Myocyte (in vitro differentiated cells): ENCODE measurements around the gene POLR1D. TPM values are rescaled to one million over a fixed set of nuclear protein-coding genes. Genes with fewer than 3 reads are reported as not detected.
A peak's percentile ranks its signal among the peaks of the same experiment; 100 is the strongest.

Experiments used
- DNase-seq: peaks from one replicate; pipeline ENCODE4 v3.0.0-alpha.2; 2012; ENCODE audit warnings: low read depth
- total RNA-seq: library from RNA; depleted of rRNA; stranded (reverse); fragments of >200 nt; gene quantifications from 2 replicates; pipeline ENCODE4 v1.2.3, GENCODE V29; 2014

POLR1D gene
- total RNA-seq, 1 donor from 2014 or later, result 93.6 TPM

GRCh38 chr13:27637289-27637626 lies 15.6 kb downstream of the POLR1D start:
- DNase-seq, result no peak

DNA sequence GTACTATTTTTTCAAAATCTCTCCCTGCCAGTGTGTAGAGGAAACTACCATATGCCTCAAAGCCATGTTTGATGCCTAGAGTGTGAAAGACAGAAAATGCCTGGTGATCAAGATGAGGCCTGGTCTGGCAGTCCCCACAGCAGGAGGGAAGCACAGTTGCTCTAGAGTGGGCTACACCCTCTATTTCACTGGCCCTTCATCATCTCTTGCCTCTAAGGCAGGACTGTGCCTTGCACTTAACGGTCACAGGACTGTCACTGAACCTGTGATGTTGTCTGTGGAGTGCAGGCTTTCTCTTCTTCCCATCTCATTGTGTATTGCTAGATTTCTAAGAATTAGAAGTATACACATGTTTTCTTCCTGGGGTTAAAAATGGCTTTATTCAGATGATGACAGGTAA lies 16.3 kb downstream of the POLR1D start:
- no peak for DNase-seq

GRCh38 chr13:27638521-27638920 lies 16.8 kb downstream of the POLR1D start:
- peak; percentile 24 for DNase-seq

- no peak for DNase-seq
These were observed 17.5 kb downstream of the POLR1D start for GRCh38 chr13:27639186-27639585.

- DNase-seq, result peak; percentile 54
These were observed 20.2 kb downstream of the POLR1D start for GRCh38 chr13:27641711-27642502.

GRCh38 chr13:27643334-27644132 lies 21.8 kb downstream of the POLR1D start:
- DNase-seq, result no peak

DNA sequence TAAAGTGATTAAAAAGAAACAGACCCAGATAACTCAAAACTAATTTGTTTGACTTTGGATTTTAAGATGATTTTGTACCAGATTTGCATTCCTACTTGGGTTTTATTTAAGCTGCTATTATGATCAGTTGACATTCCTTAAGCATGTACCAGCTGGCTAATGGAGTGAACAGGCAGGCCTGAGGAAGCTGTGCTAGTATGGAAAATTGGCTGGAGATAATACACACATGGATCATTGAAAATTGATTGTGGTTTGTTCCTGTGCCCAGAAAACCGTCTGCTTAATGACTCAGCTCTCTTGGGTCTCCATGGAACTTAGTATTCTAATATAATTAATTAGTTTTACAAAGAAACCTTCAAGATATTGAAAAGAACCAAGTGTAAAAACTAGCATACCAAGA lies 22.6 kb downstream of the POLR1D start:
- peak; percentile 26 for DNase-seq

- no peak for DNase-seq
These were observed 28.6 kb downstream of the POLR1D start for GRCh38 chr13:27650312-27650711.

- DNase-seq, result no peak
These were observed 32.4 kb downstream of the POLR1D start for GRCh38 chr13:27654059-27654458.

DNA sequence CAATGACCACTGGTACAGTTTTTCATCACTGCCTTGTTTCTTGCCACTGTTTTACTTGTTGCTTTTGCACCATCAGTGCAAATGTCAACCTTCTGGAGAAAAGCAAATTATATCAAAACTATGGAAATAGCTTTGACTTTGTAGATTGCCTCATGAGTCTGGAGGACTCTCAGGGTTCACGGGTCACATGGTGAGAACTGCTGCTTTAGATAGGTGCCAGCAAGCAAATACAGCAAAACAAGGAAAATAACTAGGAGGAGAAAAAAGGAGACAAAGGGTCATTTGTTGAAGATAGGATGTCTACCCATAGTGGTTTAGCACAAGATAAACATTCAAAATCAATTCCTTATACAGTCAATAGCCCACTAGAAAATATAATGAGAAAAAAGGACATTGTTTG lies 33.1 kb downstream of the POLR1D start:
- DNase-seq, result no peak

GRCh38 chr13:27657724-27658123 lies 36.0 kb downstream of the POLR1D start:
- no peak for DNase-seq

- no peak for DNase-seq
These were observed 36.9 kb downstream of the POLR1D start for GRCh38 chr13:27658546-27658945.

GRCh38 chr13:27659145-27659865 lies 37.6 kb downstream of the POLR1D start:
- DNase-seq, result no peak

GRCh38 chr13:27660511-27660910 lies 38.8 kb downstream of the POLR1D start:
- no peak for DNase-seq

DNA sequence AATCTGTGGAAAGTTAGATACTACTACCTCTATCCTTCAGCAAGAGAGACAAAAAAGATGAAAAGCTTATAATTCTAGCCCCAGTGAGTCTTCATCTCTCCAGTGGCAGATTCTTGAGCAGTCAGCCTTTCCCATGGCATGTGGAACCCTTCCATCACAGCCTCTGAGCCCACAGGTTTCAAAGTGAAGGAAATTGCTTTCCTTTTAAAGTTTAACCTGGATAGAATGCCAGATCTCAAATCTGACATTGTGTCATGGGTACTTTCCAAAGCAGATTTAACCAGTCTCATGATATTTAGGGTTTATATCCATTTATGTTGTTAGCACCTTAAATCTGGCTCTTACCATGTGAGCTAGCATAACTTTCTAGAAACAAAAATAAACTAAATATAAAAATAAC lies 39.3 kb downstream of the POLR1D start:
- DNase-seq, result no peak

DNA sequence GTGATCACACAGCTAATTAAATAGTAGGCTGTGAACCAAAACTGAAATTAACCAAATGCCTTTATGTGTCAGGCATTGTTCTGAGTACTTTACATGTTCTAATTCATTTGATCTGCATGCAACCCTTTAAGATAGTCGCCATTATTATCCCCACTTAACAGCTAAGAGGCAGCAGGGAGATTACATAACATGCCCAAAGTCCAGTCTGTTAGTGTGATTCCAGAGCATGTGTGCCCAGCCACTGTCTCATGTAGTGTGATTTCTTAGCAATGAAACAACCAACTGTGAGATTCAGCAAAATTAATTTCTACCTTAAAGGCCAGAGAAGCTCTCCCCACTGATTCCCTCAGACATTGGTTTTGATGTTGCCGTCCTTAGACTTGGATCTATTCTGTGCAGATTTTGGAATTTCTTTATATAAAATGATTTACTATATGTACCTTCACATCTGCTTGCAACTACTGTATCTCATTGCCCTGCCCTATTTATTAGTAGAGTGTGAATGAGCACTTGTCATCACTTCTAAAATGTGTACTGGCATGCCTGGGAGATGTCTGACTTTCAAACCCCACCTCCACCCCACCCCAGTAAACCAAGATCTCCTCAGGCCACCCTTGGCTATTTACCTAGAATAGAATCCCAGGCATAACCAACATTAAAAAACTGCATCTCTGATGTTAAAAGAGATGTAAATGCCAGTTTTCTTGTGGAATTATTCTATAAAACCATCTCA lies 41.2 kb downstream of the POLR1D start:
- DNase-seq, result no peak

DNA sequence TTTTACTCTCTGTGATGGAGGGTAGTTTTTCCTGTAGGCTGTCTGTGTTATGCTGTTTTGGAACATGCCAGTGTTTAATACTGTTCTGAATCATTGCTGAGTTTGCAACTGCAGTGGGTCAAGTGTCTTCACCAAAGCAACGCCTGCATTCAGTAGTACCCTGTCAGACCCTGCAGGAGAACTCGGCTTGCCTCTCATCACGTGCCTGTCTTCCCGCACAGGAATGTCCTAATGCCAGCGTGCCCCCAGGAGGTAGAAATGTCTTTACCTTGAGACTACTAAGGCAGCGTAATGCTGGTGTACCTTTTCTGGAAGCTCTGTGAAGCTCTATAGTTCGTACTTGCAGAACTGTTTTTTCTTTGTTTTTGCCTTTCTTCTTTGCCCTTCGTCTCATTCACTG lies 42.3 kb downstream of the POLR1D start:
- DNase-seq, result no peak

- peak; percentile 38 for DNase-seq
These were observed 43.6 kb downstream of the POLR1D start for GRCh38 chr13:27665333-27665732.

DNA sequence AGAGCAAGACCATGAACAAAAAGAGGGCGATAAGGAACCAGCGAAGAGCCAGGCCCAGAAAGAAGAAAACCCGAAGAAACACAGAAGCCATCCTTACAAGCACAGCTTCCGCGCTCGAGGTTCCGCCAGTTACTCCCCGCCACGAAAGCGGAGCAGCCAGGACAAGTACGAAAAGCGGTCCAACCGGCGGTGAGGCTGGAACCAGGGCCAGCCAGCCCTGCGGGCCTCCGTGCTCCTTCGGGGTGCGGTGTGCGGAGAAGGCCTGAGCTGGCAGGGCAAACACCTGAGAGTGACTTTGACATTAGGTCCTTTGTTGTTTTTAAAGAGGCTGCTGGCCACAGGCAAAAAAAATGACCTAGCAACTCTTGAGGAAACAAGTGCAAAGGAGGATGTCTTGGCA lies 44.1 kb downstream of the POLR1D start:
- DNase-seq, result no peak

- peak; percentile 56 for DNase-seq
These were observed 45.3 kb downstream of the POLR1D start for GRCh38 chr13:27666951-27667350.

DNA sequence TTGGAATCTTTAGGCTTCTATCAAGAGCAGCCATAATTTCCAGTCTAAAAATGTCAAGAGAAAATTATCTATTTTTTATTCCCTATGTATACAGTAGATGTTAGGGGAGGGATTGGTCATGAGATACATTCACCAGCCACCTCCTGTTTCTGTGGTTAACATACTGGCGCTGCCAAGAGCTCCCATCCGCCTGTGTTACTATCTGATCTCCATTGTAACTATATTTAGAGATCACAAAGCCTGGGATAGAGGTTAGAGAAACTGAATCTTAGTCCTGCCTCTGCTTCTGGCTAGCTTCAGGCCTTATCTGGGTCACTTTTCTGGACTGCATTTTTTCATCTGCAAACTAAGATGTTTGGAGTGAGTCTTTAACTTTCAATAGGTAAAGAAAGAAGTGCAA lies 46.3 kb downstream of the POLR1D start:
- peak; percentile 79 for DNase-seq
